IPS-18c (cell line): ENCODE data around the gene ZNF672.

Experiments
- H3K4me3 ChIP-seq: 2 replicates; pipeline ENCODE4 v1.7.0; 2013; ENCODE audit warnings: low read depth, mild to moderate bottlenecking, low read length, moderate library complexity; ENCODE audit not compliant: insufficient read depth
- H3K9me3 ChIP-seq: one replicate; pipeline ENCODE4 v1.6.1; 2013; ENCODE audit warnings: mild to moderate bottlenecking, low read length, moderate library complexity; ENCODE audit not compliant: control insufficient read depth, insufficient read depth

Gene ZNF672

DNA sequence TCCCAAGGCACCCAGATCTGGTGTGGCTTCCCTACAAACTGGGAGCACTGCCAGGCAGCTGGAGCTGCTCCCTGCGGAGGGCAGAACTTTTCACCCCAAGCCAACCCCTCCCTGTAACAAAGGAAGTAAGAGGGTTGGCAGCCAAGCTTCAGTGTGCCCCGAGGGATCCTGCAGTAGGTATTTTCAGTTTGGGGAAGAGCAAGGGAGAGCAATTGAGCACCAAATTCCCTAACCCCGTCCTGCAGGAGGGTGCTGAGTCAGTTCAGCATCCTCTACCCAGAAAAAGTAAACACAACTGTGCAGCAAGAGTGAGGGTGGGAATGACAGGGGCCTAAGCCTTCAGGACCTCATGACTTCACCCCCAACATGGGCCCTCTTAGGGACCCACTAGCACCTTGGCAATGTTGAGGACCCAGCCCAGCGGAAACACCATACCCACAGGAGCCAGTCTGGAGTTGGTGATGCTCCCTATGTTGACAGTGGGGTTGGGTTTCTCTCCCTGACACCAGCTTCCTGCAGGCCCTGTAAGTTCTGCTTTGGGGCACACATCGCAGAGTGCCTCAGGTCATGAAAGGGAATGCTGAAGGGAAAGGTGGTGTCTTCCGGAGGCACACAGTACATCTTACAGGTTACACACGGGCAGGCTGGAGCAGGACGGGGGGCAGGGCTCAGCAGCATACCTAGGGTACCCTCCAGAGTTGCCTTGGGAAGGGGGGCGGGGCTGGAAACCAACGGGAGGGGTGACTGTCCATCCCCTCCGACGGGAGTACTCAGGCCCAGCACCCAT lies 27.1 kb upstream of the ZNF672 start:
- peaks cover 2% of the 10 kb centered on the region for H3K9me3 ChIP-seq
- H3K4me3 ChIP-seq: no peak overlapping the region

- Histone ChIP-seq H3K9me3 (peaks cover 2% of the 10 kb centered on the region), H3K4me3 (no peak overlapping the region)
Observed at GRCh38 chr1:248811514-248812490, 26.2 kb upstream of the ZNF672 start.

GRCh38 chr1:248812736-248813425 lies 25.1 kb upstream of the ZNF672 start:
- Histone ChIP-seq H3K9me3 (peaks cover 2% of the 10 kb centered on the region), H3K4me3 (no peak overlapping the region)

DNA sequence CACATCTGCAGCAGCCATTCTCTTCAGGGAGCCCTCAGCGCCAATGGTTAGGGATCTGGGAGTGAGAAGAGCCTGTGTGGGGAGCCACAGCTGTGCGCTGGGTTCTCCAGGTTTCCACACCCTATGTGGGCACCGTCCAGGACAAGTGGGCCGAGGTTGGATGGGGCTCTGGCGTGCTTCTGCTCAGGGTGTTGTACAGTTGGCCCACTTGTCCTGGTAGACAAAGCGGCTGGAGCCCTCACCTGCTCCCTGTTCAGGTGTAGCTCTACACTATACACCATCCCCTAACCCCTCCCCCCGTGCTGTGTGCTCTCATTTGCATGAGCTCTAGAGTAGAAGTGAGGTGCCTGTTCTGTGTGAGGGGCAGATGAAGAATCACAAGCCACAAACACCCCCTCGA lies 24.5 kb upstream of the ZNF672 start:
- H3K9me3 ChIP-seq: peaks cover 1% of the 10 kb centered on the region
- H3K4me3 ChIP-seq: no peak overlapping the region

DNA sequence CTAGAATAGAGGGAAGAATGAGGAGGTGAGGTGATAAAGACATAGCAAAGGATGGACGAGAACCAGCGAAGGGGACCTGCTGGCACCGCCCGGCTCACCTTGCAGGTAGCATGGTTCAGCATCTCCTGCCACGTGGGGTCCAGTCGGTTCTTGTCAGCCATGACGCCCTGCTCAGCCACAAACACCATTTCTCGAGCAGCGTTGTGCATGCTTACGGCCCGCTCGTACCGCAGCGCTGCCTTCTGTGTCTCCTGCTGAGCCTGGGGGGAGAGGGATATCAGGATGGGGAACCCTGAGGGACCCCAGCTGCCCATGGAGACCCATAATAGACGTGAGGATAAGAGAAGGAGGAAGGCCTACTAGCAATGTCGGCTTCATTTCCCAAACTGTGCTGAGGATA lies 23.7 kb upstream of the ZNF672 start:
- Histone ChIP-seq H3K4me3 (no peak overlapping the region), H3K9me3 (no peaks in the 10 kb centered on the region)

GRCh38 chr1:248815407-248816034 lies 22.5 kb upstream of the ZNF672 start:
- Histone ChIP-seq H3K9me3 (no peaks in the 10 kb centered on the region), H3K4me3 (no peak overlapping the region)

GRCh38 chr1:248816042-248816851 lies 21.8 kb upstream of the ZNF672 start:
- H3K4me3 ChIP-seq: no peak overlapping the region

GRCh38 chr1:248817065-248817464 lies 21.0 kb upstream of the ZNF672 start:
- no peak overlapping the region for H3K4me3 ChIP-seq
- H3K9me3 ChIP-seq: no peaks in the 10 kb centered on the region

More at GRCh38 chr1:248816042-248816851, 21.8 kb upstream of the ZNF672 start:
- H3K9me3 ChIP-seq: no peaks in the 10 kb centered on the region

DNA sequence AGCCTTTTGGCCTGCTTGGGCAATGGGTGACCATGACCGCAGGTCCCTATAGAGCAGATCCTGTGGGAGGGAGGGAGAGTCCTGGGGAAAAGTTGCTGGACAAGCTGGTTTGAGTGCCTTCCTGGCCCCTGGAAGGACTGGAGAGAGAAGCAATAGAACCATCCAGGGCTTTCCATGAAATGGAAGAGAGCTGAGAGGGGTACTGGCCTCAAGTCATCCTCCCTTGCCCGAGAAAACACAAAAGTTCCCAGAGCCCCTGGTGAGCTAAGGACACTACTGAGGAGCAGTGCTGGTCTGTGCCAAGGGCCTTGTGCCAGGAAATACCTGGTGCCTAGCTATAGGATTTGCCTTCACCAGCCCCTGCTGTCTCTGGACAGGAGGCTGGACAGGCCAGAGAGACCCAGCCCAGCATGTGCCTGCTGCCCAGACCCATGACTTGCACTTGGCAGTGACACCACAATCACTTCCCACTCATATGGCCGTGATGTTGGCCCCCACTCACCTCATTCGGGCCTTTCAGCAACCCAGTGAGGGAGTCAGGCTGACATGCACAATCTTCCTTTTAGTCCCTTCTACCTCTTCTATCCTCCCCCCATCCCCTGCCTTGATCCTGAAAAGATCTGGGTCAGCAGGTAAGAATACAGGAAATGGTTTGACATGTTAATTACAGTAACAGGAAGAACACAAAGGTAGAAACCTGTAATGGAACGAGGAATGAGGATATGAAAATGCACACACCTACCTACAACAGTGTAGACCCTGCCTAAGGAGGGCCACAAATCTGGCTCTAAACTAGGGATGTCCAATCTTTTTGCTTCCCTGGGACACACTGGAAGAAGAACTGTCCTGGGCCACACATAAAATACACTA lies 19.3 kb upstream of the ZNF672 start:
- no peak overlapping the region for H3K4me3 ChIP-seq
- H3K9me3 ChIP-seq: no peaks in the 10 kb centered on the region

DNA sequence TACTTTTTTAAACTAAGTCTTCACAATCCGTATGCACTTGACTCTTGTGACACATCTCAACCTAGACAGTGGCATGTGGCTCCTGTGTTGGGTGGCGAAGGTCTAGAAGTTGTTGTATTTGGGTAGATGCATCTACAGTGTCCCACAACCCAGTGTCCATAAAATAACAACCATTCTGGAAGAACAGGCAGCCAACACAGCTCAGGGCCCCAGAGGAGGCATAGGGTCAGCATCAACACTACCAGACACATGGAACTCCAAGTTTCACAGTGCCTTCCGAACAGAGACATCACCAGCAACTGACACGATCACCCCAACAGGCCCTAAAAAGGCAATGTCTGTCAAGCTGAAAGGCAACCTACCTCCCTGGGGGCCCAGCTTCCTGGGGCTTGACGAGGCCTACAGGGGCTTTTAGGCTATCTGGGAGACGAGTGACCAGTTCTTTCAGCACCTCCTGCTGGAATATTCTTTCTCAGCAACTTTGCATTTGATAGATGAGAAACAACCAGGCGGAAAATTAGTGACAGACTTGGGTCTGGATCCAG lies 17.9 kb upstream of the ZNF672 start:
- no peak overlapping the region for H3K4me3 ChIP-seq
- H3K9me3 ChIP-seq: no peaks in the 10 kb centered on the region

DNA sequence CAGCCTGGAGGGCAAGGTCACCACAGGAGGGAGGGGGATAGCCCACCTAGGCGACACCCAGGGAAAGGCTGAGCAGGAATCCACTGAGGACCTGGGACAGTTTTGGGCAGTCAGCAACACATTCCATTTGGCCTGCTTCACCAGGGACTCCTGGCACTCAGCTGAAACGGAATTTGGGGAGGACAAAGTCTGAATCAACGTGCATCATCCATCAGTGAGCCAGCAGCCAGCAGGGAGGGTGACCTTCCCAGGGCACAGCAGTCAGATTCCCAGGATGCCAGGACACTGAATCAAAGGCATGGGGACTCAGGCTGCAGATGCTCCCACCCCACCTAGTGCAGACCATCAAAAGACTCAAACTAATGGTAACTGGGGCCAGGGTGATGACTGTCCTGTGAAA lies 16.9 kb upstream of the ZNF672 start:
- Histone ChIP-seq H3K4me3 (no peak overlapping the region), H3K9me3 (no peaks in the 10 kb centered on the region)

- Histone ChIP-seq H3K4me3 (no peak overlapping the region), H3K9me3 (no peaks in the 10 kb centered on the region)
Observed at GRCh38 chr1:248821641-248822040, 16.4 kb upstream of the ZNF672 start.

DNA sequence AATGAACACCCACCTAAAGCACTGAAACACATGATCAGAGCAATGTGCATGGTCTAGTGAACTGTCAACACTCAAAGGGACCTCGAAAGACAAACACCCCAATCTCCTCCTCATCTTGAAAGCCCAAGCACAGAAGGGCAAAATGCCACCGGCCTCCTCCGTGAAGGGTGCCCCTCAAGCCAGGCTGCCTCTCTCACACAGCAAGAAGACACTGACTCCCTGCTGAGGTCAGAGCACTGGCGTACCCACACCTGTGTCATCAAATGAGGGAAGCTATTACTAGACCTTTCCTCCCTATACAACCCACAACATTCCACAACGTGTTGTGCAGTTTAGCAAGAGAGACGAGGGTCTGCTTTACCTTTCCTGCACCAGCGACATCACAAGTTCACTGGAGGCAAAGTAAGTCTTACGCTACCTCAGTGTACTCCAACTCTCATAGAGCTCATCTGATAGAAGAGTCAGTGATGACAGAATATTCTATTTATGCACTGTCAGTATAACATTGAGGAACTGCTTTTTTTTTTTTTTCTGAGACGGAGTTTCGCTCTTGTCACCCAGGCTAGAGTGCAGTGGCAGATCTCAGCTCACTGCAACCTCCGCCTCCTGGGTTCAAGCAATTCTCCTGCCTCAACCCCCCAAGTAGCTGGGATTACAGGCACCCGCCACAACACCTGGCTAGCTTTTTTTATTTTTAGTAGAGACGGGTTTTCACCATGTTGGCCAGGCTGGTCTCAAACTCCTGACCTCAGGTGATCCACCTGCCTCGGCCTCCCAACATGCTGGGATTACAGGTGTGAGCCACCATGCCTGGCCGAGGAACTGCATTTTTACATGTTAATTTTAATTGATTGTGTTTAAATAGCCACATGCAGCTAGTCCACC lies 15.6 kb upstream of the ZNF672 start:
- Histone ChIP-seq H3K9me3 (no peaks in the 10 kb centered on the region), H3K4me3 (no peak overlapping the region)

GRCh38 chr1:248823517-248824001 lies 14.5 kb upstream of the ZNF672 start:
- Histone ChIP-seq H3K9me3 (no peaks in the 10 kb centered on the region), H3K4me3 (no peak overlapping the region)
